Right lung (tissue), 5 donors: ENCODE data around the gene FAM53B. TPM values are rescaled to one million over a fixed set of nuclear protein-coding genes. Genes with fewer than 3 reads are reported as not detected.
"Not testable (repeated sequence)": the region's sequence is repeated elsewhere in the genome, so short reads cannot be mapped to it uniquely, and the experiment has no call there.

Experiments used
- DNase-seq, 2 donors: peaks; one replicate each; pipeline ENCODE4 v3.0.0-alpha.2; 2013
- polyA plus RNA-seq, 5 donors: library from polyadenylated mRNA; unstranded; fragments of 120-200 nt; gene quantifications; one replicate each; pipeline versions ENCODE4 v1.2.1 to v1.2.3, GENCODE V29; 2013; ENCODE audit warnings: inconsistent platforms in 1 of 5, low replicate concordance in 1 of 5; ENCODE audit not compliant: insufficient read length in 5 of 5, insufficient read depth in 1 of 5

Gene FAM53B
- polyA plus RNA-seq, 5 donors: 12.9 to 28.6 (median 19.2) TPM

DNA sequence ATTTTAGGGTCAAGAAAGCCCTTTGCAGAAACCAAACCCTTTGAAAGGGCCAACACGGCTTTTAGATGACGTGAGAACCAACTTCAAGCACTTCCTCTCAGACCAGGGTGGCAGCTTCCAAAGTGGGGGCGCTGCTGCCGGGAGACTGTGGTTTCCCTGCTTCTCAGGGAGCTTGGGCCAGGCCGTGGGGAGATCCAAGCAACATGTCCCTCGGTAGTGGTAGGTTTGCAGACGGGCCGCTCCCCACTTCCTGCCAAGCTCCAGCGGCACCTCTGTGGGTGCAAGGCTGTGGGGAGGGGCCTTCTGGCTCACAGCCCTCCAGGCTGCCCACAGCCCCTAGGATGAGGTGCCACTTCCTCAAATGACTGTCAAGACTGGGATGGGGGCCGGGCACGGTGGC lies 132.4 kb downstream of the FAM53B start:
- no peak for DNase-seq

DNA sequence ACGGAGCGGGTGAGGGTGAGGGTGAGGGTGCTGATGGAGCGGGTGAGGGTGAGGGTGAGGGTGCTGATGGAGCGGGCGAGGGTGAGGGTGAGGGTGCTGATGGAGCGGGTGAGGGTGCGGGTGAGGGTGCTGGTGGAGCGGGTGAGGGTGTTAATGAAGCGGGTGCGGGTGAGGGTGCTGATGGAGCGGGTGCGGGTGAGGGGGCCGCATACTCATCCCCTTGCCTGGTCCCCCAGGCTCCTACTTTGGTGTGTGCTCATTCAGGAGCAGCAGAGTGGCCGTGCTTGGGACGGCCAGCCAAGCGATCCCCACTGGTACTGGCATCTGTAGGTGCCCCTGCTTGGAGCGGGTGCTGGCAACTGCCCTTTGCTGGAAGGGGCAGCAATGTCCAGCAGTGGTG lies 133.3 kb downstream of the FAM53B start:
- not testable (repeated sequence) for DNase-seq

DNA sequence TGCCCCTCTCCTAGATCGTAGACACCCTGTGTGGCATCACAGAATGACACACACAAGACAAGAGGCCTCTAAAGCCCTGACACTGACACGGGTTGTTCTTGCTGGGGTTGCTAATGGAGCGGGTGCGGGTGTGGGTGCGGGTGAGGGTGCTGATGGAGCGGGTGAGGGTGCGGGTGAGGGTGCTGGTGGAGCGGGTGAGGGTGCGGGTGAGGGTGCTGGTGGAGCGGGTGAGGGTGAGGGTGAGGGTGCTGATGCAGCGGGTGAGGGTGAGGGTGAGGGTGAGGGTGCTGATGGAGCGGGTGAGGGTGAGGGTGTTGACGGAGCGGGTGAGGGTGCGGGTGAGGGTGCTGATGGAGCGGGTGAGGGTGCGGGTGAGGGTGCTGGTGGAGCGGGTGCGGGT lies 134.0 kb downstream of the FAM53B start:
- DNase-seq: not testable (repeated sequence)

DNA sequence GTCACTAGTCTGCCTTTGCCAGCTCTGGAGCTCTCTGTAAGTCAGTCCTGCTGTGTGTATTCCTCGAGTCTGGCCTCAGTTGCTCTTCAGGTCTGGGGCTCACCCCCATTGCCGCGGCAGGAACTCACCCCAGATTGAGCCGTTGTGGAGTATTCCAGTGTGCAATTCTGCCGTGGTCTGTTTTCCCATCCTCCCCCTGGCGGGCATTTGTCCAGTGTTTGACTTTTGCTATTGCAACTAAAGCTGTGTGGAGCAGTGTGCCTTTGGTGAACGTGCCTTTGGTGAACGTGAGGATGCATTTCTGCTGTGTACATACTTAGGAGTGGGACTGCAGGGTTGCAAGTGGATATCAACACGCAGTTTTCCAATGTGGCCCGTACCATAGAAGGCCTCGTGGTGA lies 134.5 kb downstream of the FAM53B start:
- DNase-seq: no peak

DNA sequence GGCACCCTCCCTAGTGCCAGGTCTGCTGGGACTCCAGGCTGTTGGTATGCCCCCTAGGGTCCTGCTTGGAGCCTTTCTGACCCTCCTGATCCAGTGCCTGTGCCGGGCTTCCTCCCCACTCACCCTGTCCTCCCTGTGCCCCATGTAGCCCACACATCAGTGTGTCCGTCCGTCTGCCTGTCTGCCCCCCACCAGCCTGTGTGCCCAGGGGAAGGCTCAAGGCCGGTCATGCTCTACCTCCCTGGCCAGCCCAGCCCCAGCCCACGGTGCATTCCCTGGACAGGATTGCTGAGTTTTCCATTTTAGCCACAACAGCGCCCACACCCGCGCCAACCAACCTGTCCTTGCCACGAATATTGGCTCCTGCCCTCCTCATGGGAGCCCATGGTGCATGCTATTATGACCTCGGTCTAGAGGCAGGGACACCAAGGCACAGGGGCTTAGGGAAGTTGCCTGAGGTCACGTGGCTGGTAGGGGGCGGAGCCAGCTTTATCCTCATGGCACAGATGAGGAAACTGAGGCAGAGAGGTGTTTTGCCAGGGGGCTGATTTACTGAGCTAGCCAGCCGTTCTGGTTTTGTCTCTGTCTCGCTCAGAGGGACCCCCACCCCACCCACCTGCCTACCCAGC lies 136.0 kb downstream of the FAM53B start:
- DNase-seq: no peak

DNA sequence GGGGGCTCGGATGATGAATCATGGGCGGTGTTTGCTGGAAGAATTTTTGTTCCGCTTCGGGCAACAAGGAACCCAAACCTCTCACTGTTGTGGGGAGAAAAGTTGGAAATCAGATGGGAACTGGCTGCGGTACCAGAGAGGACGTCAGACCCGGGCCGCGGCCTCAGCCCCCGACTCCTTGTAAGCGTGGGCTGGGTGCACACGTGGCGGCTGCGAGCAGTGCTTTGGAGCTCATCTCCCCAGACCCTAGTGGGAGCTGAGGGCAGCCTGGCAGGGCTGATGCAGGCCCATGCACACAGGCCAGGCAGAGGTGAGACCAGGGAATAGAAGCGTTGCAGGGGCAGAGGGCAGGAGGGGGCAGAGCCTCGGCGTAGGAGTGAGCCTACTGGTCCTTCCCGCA lies 136.5 kb downstream of the FAM53B start:
- no peak for DNase-seq

DNA sequence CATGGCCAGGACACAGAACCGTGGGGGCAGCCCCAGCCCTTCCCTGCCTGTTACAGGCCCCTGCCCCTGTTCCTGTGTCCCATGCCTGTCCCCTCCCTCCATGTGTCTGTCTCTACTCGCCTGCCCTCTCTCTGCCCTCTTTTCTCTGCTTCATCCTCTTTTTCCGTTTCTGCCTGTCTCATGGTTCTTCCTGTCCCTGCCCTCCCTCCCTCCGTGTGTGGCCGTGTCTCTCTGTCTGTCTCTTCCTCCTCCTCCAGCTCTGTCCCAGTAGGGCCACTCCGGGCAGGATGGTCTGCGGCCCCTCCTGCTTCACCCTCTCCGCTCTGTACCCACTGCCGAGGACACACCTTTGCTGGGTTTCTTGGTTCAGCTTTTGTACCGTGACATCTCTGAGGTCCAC lies 137.4 kb downstream of the FAM53B start:
- no peak for DNase-seq

DNA sequence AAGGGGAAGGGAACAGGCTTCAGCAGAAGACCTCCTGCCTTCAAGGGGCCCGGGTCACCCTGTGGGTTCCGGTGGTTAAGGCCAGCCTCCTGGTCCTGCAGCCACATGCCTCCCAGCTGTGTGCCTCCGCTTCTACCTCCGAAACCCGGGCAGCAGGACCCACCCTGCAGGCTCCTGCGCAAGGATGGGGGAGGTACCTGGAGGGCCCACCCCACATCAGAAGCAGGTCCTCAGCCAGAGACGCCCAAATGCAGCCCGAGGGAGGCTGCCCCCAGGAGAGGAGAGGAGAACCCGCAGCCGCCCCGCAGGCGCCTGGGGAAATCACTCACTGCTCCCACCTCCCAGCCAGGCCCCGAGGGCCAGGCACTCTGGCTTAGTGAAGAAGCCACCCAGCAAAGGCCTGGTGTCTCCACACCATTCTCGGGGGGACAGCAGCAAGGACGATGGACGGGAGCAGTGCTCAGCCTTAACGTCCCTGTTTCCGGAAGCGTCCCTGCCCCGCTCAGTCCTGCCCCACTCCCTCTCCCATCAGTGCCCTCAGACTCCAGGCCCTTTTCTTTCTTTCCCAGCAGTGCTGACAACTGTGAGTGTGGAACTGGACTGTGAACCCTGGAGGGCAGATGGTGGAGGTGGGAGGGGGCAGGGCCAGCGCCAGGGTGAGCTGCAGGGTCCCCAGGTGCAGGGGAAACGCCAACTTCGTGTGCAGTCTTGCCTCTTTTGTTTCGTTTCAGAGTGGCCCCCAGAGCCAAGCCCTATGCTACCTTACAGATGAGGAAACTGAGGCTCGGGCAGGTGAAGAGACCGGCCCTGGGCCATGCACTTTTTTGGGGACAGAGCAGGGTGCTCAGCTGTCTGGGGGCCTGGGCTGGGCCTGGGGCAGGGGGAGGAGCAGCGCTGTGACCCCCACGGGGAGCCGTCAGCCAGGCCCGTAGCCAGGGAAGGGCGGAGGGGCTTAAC lies 138.0 kb downstream of the FAM53B start:
- DNase-seq: no peak

DNA sequence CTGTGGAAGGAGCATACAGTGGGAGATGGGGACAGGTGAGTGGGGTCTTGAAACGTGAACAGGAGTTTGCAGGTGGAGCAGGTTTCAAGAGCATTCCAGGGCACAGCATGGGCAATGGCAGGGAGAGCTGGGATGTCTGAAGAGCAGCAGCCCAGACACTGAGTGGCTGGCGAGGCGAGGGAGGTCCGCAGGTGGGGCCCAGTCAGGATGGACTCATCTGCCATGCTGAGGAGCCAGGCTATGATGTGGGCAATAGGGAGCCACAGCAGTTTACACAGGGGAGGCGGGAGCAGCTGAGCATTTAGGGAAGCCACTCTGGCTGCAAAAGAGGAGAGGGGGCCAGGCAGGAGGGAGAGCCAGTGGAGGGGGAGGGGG lies 138.7 kb downstream of the FAM53B start:
- no peak for DNase-seq

DNA sequence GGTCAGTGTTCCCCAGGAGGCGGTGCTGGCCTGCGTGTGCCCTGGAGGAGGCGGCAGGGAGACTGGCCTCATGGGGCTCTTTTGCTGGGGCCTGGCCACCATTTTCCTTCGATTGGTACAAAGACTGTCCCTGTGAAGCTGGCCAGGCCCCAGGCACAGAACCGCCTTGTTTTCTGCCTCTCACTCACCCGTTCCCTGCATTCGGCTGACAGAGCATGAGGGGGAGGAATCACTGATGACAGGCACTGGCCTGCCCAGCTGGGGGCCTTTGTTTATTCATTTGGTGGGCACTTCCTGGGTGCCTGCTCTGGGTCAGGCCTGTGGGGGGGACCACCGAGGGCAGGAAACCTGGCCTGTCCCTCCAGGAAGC lies 139.2 kb downstream of the FAM53B start:
- no peak for DNase-seq

DNA sequence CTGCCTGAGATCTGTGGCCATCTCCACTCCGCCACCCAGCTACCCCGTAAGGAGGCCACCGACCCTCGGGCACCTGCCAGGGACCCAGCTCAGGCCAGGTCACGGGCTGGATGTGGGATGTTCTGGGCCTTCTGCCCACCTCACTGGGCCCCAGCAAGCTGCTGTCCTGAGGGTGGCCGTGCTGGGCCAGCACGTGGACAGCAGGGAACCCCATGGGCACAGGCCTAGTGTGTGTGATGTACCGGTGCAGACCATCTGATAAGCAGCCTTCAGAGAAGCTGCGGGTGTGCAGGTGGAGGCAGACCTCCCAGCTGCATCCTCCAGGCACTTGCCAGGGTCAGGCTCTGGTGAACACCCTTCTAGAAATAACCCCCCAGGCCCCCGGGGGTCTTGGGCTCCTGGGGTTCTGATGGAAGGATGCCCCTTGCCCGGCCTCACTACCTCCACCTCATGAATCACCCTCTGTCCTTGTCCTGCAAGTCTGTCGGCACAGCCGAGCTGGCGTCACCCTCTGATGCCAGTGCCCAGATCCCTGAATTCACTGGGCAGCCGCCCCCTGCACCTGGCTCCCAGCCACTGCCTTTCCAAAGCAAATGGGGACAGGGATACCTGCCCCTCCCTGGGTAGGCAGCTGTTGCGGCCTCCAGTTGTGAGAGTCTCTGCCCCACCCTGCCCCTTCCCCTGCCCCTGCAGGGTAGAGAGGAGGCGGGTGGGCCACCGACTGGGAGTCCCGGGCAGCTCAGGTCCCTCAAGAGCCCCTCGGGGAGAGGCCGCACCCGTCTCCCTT lies 139.8 kb downstream of the FAM53B start:
- DNase-seq: no peak

DNA sequence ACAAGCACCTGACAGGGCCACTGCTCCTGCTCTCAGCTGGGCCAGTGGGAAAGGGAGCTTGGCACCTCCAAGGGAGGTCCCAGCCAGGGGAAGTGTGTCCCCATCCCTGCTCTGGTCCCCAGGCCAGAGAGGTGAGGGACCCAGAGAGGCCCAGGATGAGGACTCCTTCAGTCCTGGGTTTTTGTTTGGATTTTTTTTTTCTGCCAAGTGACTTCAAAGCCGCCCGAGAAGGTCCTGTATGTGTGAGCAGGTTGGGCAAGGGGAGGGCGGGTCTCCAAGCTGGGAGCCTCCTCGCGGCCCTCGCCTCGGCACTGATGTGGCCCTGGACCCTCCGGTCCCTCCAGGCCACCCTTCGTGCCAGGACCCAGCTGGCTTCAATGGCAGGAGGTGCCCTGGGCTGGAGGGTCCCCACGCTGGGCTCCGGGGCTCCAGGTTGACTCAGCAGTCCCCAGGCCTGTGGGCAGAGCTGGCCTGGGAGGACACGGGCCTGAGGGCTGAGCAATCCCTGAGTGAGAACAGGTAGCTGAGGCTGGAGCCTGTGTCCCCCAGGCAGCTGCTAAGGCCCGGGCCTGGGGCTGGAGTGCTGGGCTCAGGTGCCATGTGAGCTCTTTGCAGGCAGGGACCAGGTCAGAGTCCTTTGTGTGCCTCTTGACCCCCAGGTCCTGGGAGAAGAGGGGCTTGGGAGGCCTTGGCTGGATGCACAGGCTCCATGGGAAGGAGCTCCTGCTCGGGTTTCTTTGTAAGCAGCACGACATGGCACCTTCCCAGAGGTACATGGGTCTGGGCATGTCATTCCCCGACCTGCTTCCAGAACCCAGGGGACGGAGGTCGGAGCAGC lies 140.6 kb downstream of the FAM53B start:
- no peak for DNase-seq

DNA sequence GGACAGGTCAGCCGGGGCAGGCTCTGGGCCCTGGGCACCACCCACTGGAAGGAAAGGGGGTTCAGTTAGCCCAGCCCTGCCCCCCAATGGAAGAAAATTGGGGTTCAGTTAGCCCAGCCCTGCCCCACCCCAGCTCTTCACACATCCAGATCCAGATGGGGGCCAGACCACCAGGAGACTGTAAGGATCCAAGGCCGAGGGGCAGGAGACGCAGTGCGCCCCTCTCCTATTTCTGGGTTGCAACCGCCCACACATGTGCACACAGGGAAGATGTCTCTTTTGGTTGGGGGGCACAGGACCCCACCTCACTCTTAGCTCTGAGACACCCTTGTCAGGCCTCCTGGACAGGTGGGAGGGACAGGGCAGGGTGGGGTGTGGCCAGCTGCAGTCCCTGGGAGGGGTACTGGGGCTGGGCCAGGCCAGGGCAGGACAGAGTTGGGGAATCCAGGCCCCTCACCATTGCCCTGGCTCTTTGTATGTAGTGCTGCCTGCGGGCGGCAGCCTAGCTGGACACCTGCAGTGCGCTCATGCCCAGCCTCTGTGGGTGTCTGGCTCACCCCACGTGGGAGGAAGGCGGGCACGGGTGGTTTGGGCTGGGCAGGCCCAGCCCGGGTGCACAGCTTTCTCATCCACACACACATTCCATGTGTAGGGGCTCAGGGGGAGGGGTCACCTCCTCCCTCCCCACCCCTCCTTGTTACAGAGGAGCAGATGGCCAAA lies 141.4 kb downstream of the FAM53B start:
- DNase-seq: no peak

DNA sequence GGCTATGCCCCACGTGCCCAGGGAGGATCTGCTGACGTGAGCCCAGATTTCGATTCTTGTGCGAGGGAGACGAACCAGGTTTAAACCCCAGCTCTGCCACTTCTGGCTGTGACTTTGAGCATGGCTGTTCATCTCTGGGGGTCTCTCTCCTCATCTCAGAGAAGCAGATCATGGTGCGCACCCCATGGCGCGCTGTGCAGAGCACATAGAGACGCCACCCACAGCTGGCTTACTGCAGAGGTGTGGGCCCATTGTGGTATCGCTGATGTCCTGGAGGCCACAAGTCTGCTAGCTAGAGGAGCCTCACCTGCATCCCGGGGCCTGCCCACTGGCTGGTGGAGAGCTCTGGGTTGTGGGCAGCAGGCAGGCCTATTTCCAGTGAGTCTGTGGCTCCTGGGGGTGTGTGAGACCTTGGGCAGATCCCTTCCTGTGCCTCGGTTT lies 142.0 kb downstream of the FAM53B start:
- DNase-seq: no peak

DNA sequence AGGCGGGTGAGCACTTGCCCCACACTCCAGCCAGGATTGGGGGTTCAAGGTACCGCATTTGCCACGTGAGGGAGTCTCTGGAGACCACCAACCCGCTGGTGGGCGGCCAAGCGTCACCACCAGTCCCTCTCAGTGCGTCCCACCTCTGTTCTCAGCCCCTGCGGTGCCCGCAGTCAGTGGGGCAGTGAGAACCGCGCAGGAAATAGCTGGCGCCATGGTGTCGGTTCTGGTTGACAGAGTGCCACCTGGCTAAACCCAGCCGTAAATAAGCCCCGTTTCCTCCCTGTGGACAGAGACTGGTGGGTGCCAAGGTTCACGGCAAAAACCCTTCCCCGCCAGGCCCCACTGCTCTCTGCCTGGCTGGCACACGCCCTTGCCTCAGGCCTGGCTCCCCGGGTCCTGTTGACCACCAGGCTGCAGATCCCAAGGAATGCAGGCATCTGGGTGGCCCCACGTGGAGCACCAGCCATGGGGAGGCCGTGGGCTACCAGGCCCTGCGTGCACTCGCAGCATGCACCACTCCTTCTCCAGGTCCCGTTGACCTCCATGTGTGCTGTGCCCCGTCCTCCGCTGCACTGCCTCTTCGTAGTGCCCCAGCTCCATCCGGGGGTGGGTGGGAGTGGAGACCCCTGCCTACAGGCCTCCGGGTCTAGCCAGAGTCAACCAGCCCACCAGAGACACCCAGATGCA lies 142.6 kb downstream of the FAM53B start:
- no peak for DNase-seq

DNA sequence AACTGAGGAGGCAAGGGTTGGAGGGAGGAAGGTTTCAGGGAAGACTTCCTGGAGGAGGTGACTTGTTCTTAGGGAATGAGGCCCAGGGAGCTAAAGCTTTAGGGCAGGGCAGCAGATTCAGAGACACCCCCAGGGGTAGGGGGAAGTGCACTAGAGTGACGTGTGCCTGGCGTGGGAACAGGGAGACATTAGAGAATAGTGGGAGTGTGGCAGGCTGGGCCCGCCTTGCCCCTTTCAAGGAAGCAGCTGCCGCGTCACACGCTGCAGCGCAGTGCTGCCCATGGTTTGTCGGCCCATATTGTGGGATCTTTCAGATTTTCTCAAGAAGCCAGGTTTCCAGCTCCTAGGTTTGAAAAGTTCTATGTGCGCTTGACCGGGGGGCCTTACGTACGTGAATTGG lies 143.2 kb downstream of the FAM53B start:
- DNase-seq: no peak

DNA sequence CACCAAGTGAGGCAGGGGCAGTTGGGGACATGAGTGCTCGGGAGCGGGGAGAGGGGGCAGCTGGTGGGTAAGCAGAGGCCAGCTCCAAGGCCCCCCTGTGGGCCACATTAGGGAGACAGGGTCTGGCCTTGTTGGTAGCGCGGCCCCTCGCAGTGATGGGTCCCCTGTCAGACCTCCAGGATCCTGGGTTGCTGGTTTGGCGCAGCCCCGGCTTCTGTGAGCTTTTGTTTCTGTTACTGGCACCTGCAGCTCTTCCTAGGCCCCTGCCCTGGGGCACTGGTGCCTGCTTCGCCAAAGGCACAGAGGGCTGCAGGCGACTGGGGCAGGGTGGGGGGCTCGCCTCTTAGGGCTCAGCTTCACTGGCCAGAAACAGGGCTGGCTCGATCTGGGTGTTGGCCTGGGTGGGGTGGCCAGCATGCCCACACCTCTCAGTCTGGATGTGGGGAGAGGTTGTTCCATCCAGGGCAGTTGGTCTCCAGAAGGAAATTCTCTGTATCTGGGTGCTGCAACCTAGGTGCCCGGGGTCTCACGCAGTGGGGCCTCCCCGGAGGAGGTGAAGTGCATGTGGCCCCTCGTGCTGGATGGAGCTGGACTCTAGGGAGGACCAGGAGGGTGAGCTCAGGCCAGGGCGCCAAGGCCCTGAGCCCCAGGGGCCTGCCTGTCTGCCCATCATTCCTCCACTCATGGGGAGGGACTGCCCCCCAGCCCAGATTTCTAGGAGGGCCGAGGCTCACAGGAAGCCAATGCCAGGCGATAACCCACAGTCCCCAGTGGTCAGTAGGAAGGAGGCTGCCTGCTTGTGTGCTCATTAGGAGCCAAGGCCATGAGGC lies 143.9 kb downstream of the FAM53B start:
- no peak for DNase-seq

DNA sequence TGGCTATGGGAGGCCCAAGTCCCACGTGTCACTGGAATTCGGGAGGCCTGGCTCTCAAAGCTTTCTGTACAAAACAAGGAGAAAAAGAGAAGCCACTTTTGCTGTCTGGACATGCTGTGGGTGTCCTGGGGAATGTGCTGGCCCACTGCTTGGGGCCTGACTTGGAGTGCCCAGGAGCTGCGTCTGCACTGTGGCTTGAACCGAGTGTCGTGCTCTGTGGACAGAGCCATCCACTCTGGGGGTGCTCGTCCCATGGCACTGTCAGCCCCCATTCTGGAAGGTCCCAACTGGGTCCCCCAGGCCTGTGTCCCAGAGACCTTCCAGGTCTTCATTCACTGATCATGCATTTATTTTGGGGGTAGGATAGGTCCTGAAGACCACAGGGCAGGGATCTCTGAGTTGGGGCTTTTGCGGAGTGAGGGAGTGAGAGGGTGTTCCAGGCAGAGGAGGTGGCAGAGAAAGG lies 144.6 kb downstream of the FAM53B start:
- no peak for DNase-seq
